ENCODE measurements around the gene ACVR2B. TPM values are rescaled to one million over a fixed set of nuclear protein-coding genes. Genes with fewer than 3 reads are reported as not detected.
A peak's percentile ranks its signal among the peaks of the same experiment; 100 is the strongest.

The ACVR2B gene
- total and polyA plus RNA-seq, 10 of the 15 experiments (the other 5 are each of a cell fraction or from before 2014, with no cell fraction given), result 0.27 to 2.9 (median 1.0) TPM

GRCh38 chr3:38496131-38496910, 42.6 kb downstream of the ACVR2B start, which contains the start of gene EXOG (continued):
- TF ChIP-seq IKZF1 (conservative IDR thresholded peaks at IDR 0.05), result peak; percentile 81
- TF ChIP-seq TBL1XR1 (IDR thresholded peaks at IDR 0.05; ENCODE audit: low read depth, low read length), result no peak
- TF ChIP-seq ATF2 (IDR thresholded peaks at IDR 0.05; ENCODE audit: low read length), result no peak
- TF ChIP-seq JUNB (IDR thresholded peaks at IDR 0.05), result no peak
- TF ChIP-seq IRF5 (IDR thresholded peaks at IDR 0.05; ENCODE audit: borderline replicate concordance), result no peak
- no peak for TF ChIP-seq CHD2 (IDR thresholded peaks at IDR 0.05; ENCODE audit: borderline replicate concordance, low read depth, low read length)
- TF ChIP-seq CREM (IDR thresholded peaks at IDR 0.05; ENCODE audit: low read depth), result peak; percentile 36; the same call in 1 of the 2 replicates
- peak; percentile 26; the same call in 1 of the 2 replicates for TF ChIP-seq HDGF (IDR thresholded peaks at IDR 0.05)
- TF ChIP-seq POLR2AphosphoS5 (IDR thresholded peaks at IDR 0.05; ENCODE audit: low read length), result peak; percentile 86
- no peak for TF ChIP-seq MTA2 (IDR thresholded peaks at IDR 0.05; ENCODE audit: low read depth)
- no peak for TF ChIP-seq CHD1 (IDR thresholded peaks at IDR 0.05; ENCODE audit: low read depth, low read length)
- TF ChIP-seq EGR1 (IDR thresholded peaks at IDR 0.05; ENCODE audit: borderline replicate concordance in 1 of 2, low read depth in 2 of 2, low read length in 2 of 2), result peak in 1 of 2 experiments; percentile 57; a peak in 1 of 3 replicates
- no peak; the same call in 1 of the 2 replicates for TF ChIP-seq SIN3A (IDR thresholded peaks at IDR 0.05; ENCODE audit: low read depth, low read length)
- TF ChIP-seq BCL11A (IDR thresholded peaks at IDR 0.05; ENCODE audit: low read depth, low read length), result no peak
- TF ChIP-seq PAX8 (IDR thresholded peaks at IDR 0.05), result no peak
- peak; percentile 56; the same call in 1 of the 2 replicates for TF ChIP-seq SMC3 (IDR thresholded peaks at IDR 0.05; ENCODE audit: borderline replicate concordance, low read length)
- TF ChIP-seq ZNF622 (IDR thresholded peaks at IDR 0.05), result no peak
- TF ChIP-seq GABPA (IDR thresholded peaks at IDR 0.05; ENCODE audit: low read depth), result no peak
- TF ChIP-seq NRF1 (conservative IDR thresholded peaks at IDR 0.05; ENCODE audit: low read depth, low read length), result peak; percentile 73
- TF ChIP-seq PML (IDR thresholded peaks at IDR 0.05; ENCODE audit: low read length), result peak; percentile 36; the same call in 1 of the 2 replicates
- TF ChIP-seq LARP7 (IDR thresholded peaks at IDR 0.05), result peak; percentile 40
- no peak for TF ChIP-seq ZBTB11 (CRISPR knock-in tag; IDR thresholded peaks at IDR 0.05)
- no peak for TF ChIP-seq ETV6 (conservative IDR thresholded peaks at IDR 0.05 in 1 of 2, IDR thresholded peaks at IDR 0.05 in 1 of 2; ENCODE audit: borderline replicate concordance in 1 of 2, low read depth in 1 of 2)
- no peak for TF ChIP-seq ZNF217 (IDR thresholded peaks at IDR 0.05)
- no peak for TF ChIP-seq NFYB (IDR thresholded peaks at IDR 0.05; ENCODE audit: insufficient read depth, low read depth, low read length)
- no peak for TF ChIP-seq ZZZ3 (IDR thresholded peaks at IDR 0.05; ENCODE audit: control insufficient read depth, insufficient read length, low read depth)
